WERI-Rb-1 (cell line): ENCODE measurements around the gene CDC42SE1.

Experiments used
- DNase-seq: peaks from one replicate; pipeline ENCODE4 v3.0.0-alpha.2; 2020
- H3K27ac ChIP-seq: fragments of 250-450 bp; sonication (Bioruptor Pico); 2 replicates; pipeline ENCODE4 v1.5.1; 2020; ENCODE audit warnings: mild to moderate bottlenecking, moderate library complexity
- H3K27me3 ChIP-seq: fragments of 250-450 bp; sonication (Bioruptor Pico); 2 replicates; pipeline ENCODE4 v1.5.1; 2021; ENCODE audit warnings: mild to moderate bottlenecking, low read depth, moderate library complexity; ENCODE audit not compliant: insufficient read depth, severe bottlenecking
- H3K36me3 ChIP-seq: fragments of 250-450 bp; sonication (Bioruptor Pico); 2 replicates; pipeline ENCODE4 v1.5.1; 2020; ENCODE audit warnings: mild to moderate bottlenecking, moderate library complexity
- H3K4me3 ChIP-seq: 2 replicates; pipeline ENCODE4 v1.5.1; 2011; ENCODE audit warnings: low read depth, mild to moderate bottlenecking, control low read depth, low read length
- H3K9me3 ChIP-seq: fragments of 250-450 bp; sonication (Bioruptor Pico); 2 replicates; pipeline ENCODE4 v1.5.1; 2021; ENCODE audit warnings: mild to moderate bottlenecking, moderate library complexity; ENCODE audit not compliant: severe bottlenecking
- TF ChIP-seq, protein P1 (sequence below): IDR thresholded peaks from 2 replicates; pipeline ENCODE4 v1.5.1; 2011; ENCODE audit warnings: low read depth, mild to moderate bottlenecking, control low read depth, inconsistent platforms, low read length

CDC42SE1 gene

GRCh38 chr1:151026460-151026859 lies 33.0 kb downstream of the CDC42SE1 start:
- no peak overlapping the region for H3K4me3 ChIP-seq
- no peak for DNase-seq
- TF ChIP-seq, protein P1, sequence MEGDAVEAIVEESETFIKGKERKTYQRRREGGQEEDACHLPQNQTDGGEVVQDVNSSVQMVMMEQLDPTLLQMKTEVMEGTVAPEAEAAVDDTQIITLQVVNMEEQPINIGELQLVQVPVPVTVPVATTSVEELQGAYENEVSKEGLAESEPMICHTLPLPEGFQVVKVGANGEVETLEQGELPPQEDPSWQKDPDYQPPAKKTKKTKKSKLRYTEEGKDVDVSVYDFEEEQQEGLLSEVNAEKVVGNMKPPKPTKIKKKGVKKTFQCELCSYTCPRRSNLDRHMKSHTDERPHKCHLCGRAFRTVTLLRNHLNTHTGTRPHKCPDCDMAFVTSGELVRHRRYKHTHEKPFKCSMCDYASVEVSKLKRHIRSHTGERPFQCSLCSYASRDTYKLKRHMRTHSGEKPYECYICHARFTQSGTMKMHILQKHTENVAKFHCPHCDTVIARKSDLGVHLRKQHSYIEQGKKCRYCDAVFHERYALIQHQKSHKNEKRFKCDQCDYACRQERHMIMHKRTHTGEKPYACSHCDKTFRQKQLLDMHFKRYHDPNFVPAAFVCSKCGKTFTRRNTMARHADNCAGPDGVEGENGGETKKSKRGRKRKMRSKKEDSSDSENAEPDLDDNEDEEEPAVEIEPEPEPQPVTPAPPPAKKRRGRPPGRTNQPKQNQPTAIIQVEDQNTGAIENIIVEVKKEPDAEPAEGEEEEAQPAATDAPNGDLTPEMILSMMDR = no peak
- H3K27ac ChIP-seq = no peak overlapping the region
- no peaks in the 10 kb centered on the region for H3K9me3 ChIP-seq
- H3K27me3 ChIP-seq = no peaks in the 10 kb centered on the region
- peaks cover 85% of the 10 kb centered on the region for H3K36me3 ChIP-seq

- no peak overlapping the region for H3K4me3 ChIP-seq
- no peak overlapping the region for H3K27ac ChIP-seq
- no peaks in the 10 kb centered on the region for H3K9me3 ChIP-seq
- no peaks in the 10 kb centered on the region for H3K27me3 ChIP-seq
- TF ChIP-seq, protein P1 = peak; percentile 99
- peaks cover 75% of the 10 kb centered on the region for H3K36me3 ChIP-seq
- DNase-seq = peak; percentile 97
Measured at GRCh38 chr1:151024540-151025146, 34.8 kb downstream of the CDC42SE1 start.

DNA sequence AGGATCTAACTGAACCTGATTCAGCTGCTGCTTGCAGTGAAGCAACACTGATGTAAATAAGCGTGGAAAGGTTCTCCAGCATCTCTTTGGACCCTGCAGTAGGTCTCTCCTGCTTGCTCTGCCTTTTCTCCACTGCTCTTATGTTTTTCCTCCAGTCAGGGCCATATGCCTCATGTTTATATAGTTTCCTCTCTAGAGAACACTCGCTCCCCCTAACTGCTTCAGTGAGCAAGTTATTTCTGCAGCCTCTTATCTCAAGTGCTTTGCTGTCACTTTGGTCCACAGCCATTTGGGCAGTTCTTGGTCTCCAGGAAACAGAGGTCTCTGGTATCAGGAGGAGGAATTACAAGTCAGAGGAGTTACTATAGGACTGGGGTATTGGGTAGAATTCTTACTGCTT lies 45.9 kb downstream of the CDC42SE1 start:
- TF ChIP-seq, protein P1 = no peak
- DNase-seq = no peak
- no peaks in the 10 kb centered on the region for H3K9me3 ChIP-seq
- no peaks in the 10 kb centered on the region for H3K27me3 ChIP-seq
- no peak overlapping the region for H3K27ac ChIP-seq
- H3K36me3 ChIP-seq = peaks cover 22% of the 10 kb centered on the region
- no peak overlapping the region for H3K4me3 ChIP-seq

GRCh38 chr1:151012684-151013471 lies 46.5 kb downstream of the CDC42SE1 start:
- no peak overlapping the region for H3K4me3 ChIP-seq
- no peak overlapping the region for H3K27ac ChIP-seq
- H3K36me3 ChIP-seq = peaks cover 16% of the 10 kb centered on the region
- no peaks in the 10 kb centered on the region for H3K27me3 ChIP-seq
- no peak for DNase-seq
- TF ChIP-seq, protein P1 = no peak
- no peaks in the 10 kb centered on the region for H3K9me3 ChIP-seq

- no peak overlapping the region for H3K4me3 ChIP-seq
- H3K36me3 ChIP-seq = peaks cover 10% of the 10 kb centered on the region
- DNase-seq = no peak
- TF ChIP-seq, protein P1 = no peak
- H3K9me3 ChIP-seq = no peaks in the 10 kb centered on the region
- H3K27ac ChIP-seq = no peak overlapping the region
- no peaks in the 10 kb centered on the region for H3K27me3 ChIP-seq
Measured at GRCh38 chr1:151011154-151011850, 48.1 kb downstream of the CDC42SE1 start.
